T-helper 1 cell (primary cell): ENCODE results near the gene WIF1.

Experiments used
- DNase-seq, 5 donors: peaks; one replicate each; pipeline ENCODE4 v3.0.0-alpha.2; 2012 to 2020

The WIF1 gene

GRCh38 chr12:65122703-65123102 is 1.6 kb upstream of the WIF1 start:
- DNase-seq, result no peak

- no peak for DNase-seq
Observed at GRCh38 chr12:65121956-65122469, 908 bp upstream of the WIF1 start.

- no peak for DNase-seq
Observed at GRCh38 chr12:65119063-65119462, 2.0 kb downstream of the WIF1 start.

- DNase-seq, result no peak
Observed at GRCh38 chr12:65113621-65114035, 7.5 kb downstream of the WIF1 start.

- no peak for DNase-seq
Observed at GRCh38 chr12:65106948-65107347, 14.2 kb downstream of the WIF1 start.

- no peak for DNase-seq
Observed at GRCh38 chr12:65100140-65100539, 21.0 kb downstream of the WIF1 start.

GRCh38 chr12:65099182-65099581 is 21.9 kb downstream of the WIF1 start:
- no peak for DNase-seq

- DNase-seq, result no peak
Observed at GRCh38 chr12:65098364-65098763, 22.7 kb downstream of the WIF1 start.

GRCh38 chr12:65094722-65095121 is 26.4 kb downstream of the WIF1 start:
- DNase-seq, result no peak

GRCh38 chr12:65093606-65094005 is 27.5 kb downstream of the WIF1 start:
- DNase-seq, result no peak

- no peak for DNase-seq
Observed at GRCh38 chr12:65090461-65090860, 30.6 kb downstream of the WIF1 start.

- no peak for DNase-seq
Observed at GRCh38 chr12:65086236-65086635, 34.9 kb downstream of the WIF1 start.

- no peak for DNase-seq
Observed at GRCh38 chr12:65084579-65084978, 36.5 kb downstream of the WIF1 start.

GRCh38 chr12:65083581-65083980 is 37.5 kb downstream of the WIF1 start:
- DNase-seq, result no peak

GRCh38 chr12:65082406-65082805 is 38.7 kb downstream of the WIF1 start:
- no peak for DNase-seq

GRCh38 chr12:65081496-65081895 is 39.6 kb downstream of the WIF1 start:
- DNase-seq, result no peak

GRCh38 chr12:65074932-65075331 is 46.2 kb downstream of the WIF1 start:
- no peak for DNase-seq

- no peak for DNase-seq
Observed at GRCh38 chr12:65069336-65069735, 51.8 kb downstream of the WIF1 start.

- no peak for DNase-seq
Observed at GRCh38 chr12:65067383-65067782, 53.7 kb downstream of the WIF1 start.

- DNase-seq, result no peak
Observed at GRCh38 chr12:65055859-65056258, 65.2 kb downstream of the WIF1 start.

GRCh38 chr12:65051218-65051617 is 69.9 kb downstream of the WIF1 start:
- DNase-seq, result no peak

- DNase-seq, result no peak
Observed at GRCh38 chr12:65045269-65045668, 75.8 kb downstream of the WIF1 start.

GRCh38 chr12:65039301-65039700 is 81.8 kb downstream of the WIF1 start:
- no peak for DNase-seq

- no peak for DNase-seq
Observed at GRCh38 chr12:65025136-65025535, 96.0 kb downstream of the WIF1 start.

- DNase-seq, result no peak
Observed at GRCh38 chr12:65023485-65023884, 97.6 kb downstream of the WIF1 start.

- DNase-seq, result no peak
Observed at GRCh38 chr12:65022960-65023359, 98.1 kb downstream of the WIF1 start.
